Sigmoid colon (tissue), 4 donors: ENCODE data around the gene ATXN7L2.

Experiments used
- CTCF ChIP-seq, 4 experiments: fragments of 450-650 bp in 3 of 4; fragments of 200-600 bp in 1 of 4; IDR thresholded peaks; one replicate each; pipeline ENCODE4 v1.5.1; 2016 to 2019; ENCODE audit warnings: antibody characterized with exemption in 4 of 4, mild to moderate bottlenecking in 3 of 4, moderate library complexity in 2 of 4
- EP300 ChIP-seq, 4 donors: sonication (generic); formaldehyde crosslinking; IDR thresholded peaks; one replicate each; pipeline ENCODE4 v1.6.1; 2017; ENCODE audit warnings: antibody characterized with exemption in 4 of 4
- POLR2A ChIP-seq, 2 donors: fragments of 450-650 bp; IDR thresholded peaks; one replicate each; pipeline ENCODE4 v1.6.1; 2016; ENCODE audit warnings: antibody characterized with exemption in 2 of 2, mild to moderate bottlenecking in 2 of 2, moderate library complexity in 2 of 2
- POLR2AphosphoS5 ChIP-seq, 4 donors: sonication (generic); formaldehyde crosslinking; IDR thresholded peaks; one replicate each; pipeline ENCODE4 v1.6.1; 2017; ENCODE audit warnings: antibody characterized with exemption in 4 of 4

- no peak for TF ChIP-seq CTCF (IDR thresholded peaks at IDR 0.05)
- TF ChIP-seq POLR2A (IDR thresholded peaks at IDR 0.05): no peak
- TF ChIP-seq POLR2AphosphoS5 (IDR thresholded peaks at IDR 0.05): no peak
- TF ChIP-seq EP300 (IDR thresholded peaks at IDR 0.05): no peak
Measured at GRCh38 chr1:109479901-109480300, 3.8 kb upstream of the ATXN7L2 start.
